Upper lobe of left lung (tissue), 6 donors: ENCODE results near the gene FOXJ1. TPM values are rescaled to one million over a fixed set of nuclear protein-coding genes. Genes with fewer than 3 reads are reported as not detected.

Experiments
- ATAC-seq, 2 donors: fragments of 200-7000 bp; cut with Tn5 transposase; one replicate each; pipeline ENCODE4 v1.9.1; 2022; ENCODE audit warnings: mild to moderate bottlenecking in 2 of 2, moderate library complexity in 2 of 2; ENCODE audit not compliant: low FRiP score in 2 of 2
- DNase-seq, 2 donors: peaks; one replicate each; pipeline ENCODE4 v3.0.0-alpha.2; 2019 to 2020
- H3K27ac ChIP-seq, 4 donors: fragments of 200-600 bp; sonication (generic); one replicate each; pipeline ENCODE4 v1.5.1; 2016 to 2019
- H3K27me3 ChIP-seq, 4 donors: fragments of 200-600 bp; sonication (generic); one replicate each; pipeline ENCODE4 v1.5.1; 2017 to 2019
- H3K36me3 ChIP-seq, 4 donors: fragments of 200-600 bp; sonication (generic); one replicate each; pipeline ENCODE4 v1.5.1; 2016 to 2019
- H3K4me1 ChIP-seq, 4 donors: fragments of 200-600 bp; sonication (generic); one replicate each; pipeline ENCODE4 v1.5.1; 2018 to 2019
- H3K4me3 ChIP-seq, 4 donors: fragments of 200-600 bp; sonication (generic); one replicate each; pipeline ENCODE4 v1.5.1; 2017 to 2019; ENCODE audit warnings: mild to moderate bottlenecking in 2 of 4, moderate library complexity in 1 of 4
- H3K9me3 ChIP-seq, 4 donors: fragments of 200-600 bp; sonication (generic); one replicate each; pipeline ENCODE4 v1.5.1; 2018 to 2019
- EP300 ChIP-seq, 4 donors: sonication (generic); formaldehyde crosslinking; IDR thresholded peaks; one replicate each; pipeline ENCODE4 v1.5.1; 2017; ENCODE audit warnings: antibody characterized with exemption in 4 of 4, control low read depth in 2 of 4
- POLR2A ChIP-seq, 4 donors: fragments of 450-650 bp; IDR thresholded peaks; one replicate each; pipeline ENCODE4 v1.5.1; 2016 to 2017; ENCODE audit warnings: antibody characterized with exemption in 4 of 4, mild to moderate bottlenecking in 2 of 4
- POLR2AphosphoS5 ChIP-seq, 2 donors: sonication (generic); formaldehyde crosslinking; IDR thresholded peaks; one replicate each; pipeline ENCODE4 v1.5.1; 2017; ENCODE audit warnings: antibody characterized with exemption in 2 of 2
- WGBS, 2 donors: methylation state at CpG; one replicate each; pipeline ENCODE4 v1.1.5; 2017 to 2018; 5-methylcytosine and 5-hydroxymethylcytosine counted together
- total RNA-seq, 6 donors: library from RNA; depleted of rRNA in 4 of 6; stranded (reverse); fragments of >200 nt in 4 of 6; gene quantifications; one replicate each; pipeline versions ENCODE4 v1.1.0 to v1.2.1, GENCODE V29; 2016 to 2021
- TF ChIP-seq, protein P1 (sequence below), 6 experiments: fragments of 450-650 bp in 4 of 6; fragments of 200-600 bp in 2 of 6; sonication (generic) in 2 of 6; IDR thresholded peaks; one replicate each; pipeline ENCODE4 v1.5.1; 2016 to 2019; ENCODE audit warnings: antibody characterized with exemption in 6 of 6
- donor health status: DM: no; HTN: no; CAD: no; lungs with moderate emphysema.
- donor health status: DM: no; HTN: yes; CAD: no; lungs with severe emphysema.

Gene FOXJ1
- total RNA-seq, 6 donors from 2014 or later: 3.3 to 86.6 (median 32.2) TPM

DNA sequence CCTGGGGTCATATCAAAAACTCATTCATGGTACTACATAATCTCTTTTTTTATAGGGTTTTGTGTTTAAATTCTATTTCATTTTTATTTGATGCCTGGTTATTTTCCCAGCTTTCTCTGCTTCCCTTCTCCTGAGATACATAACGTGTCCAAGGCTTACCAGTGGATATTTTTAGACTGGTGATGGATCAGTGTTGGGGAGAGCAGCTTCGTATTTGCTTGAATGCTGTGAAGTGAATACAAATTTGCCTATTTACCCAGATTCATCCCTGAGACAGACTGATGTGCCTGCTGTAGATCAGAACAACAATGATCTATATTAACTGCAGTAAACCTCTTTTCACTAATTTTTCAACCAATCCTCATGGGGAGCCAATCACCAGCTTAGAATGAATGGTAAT is 43.2 kb upstream of the FOXJ1 start:
- Histone ChIP-seq H3K4me1 (peaks cover 0 to 15% (median 7%) of the 10 kb centered on the region in 4 donors), H3K4me3 (no peak overlapping the region), H3K36me3 (no peaks in the 10 kb centered on the region), H3K9me3 (no peaks in the 10 kb centered on the region), H3K27ac (no peak overlapping the region), H3K27me3 (no peaks in the 10 kb centered on the region)
- TF ChIP-seq POLR2AphosphoS5 (IDR thresholded peaks at IDR 0.05) (no peak), POLR2A (IDR thresholded peaks at IDR 0.05) (no peak), EP300 (IDR thresholded peaks at IDR 0.05) (no peak)
- TF ChIP-seq, protein P1, sequence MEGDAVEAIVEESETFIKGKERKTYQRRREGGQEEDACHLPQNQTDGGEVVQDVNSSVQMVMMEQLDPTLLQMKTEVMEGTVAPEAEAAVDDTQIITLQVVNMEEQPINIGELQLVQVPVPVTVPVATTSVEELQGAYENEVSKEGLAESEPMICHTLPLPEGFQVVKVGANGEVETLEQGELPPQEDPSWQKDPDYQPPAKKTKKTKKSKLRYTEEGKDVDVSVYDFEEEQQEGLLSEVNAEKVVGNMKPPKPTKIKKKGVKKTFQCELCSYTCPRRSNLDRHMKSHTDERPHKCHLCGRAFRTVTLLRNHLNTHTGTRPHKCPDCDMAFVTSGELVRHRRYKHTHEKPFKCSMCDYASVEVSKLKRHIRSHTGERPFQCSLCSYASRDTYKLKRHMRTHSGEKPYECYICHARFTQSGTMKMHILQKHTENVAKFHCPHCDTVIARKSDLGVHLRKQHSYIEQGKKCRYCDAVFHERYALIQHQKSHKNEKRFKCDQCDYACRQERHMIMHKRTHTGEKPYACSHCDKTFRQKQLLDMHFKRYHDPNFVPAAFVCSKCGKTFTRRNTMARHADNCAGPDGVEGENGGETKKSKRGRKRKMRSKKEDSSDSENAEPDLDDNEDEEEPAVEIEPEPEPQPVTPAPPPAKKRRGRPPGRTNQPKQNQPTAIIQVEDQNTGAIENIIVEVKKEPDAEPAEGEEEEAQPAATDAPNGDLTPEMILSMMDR (IDR thresholded peaks at IDR 0.05): no peak
- WGBS, 2 donors: 80% methylated on average over 2 of the region's 2 CpGs
- DNase-seq (no peak), ATAC-seq (no peak)

GRCh38 chr17:76182016-76182764 is 41.1 kb upstream of the FOXJ1 start:
- Histone ChIP-seq H3K4me3 (no peak overlapping the region), H3K27ac (no peak overlapping the region), H3K9me3 (no peaks in the 10 kb centered on the region), H3K27me3 (no peaks in the 10 kb centered on the region), H3K36me3 (no peaks in the 10 kb centered on the region), H3K4me1 (peaks cover 0 to 15% (median 8%) of the 10 kb centered on the region in 4 donors)
- peak; percentile 18 to 45 for TF ChIP-seq POLR2AphosphoS5 (IDR thresholded peaks at IDR 0.05)
- no peak for TF ChIP-seq POLR2A (IDR thresholded peaks at IDR 0.05)
- TF ChIP-seq, protein P1 (IDR thresholded peaks at IDR 0.05): peak; percentile 89 to 93 (median 90)
- TF ChIP-seq EP300 (IDR thresholded peaks at IDR 0.05): no peak
- DNase-seq (peak in 1 of 2 donors; percentile 92), ATAC-seq (peak; percentile 90 to 95)
- WGBS, 2 donors: 14 to 20% methylated on average over 8 to 11 of the region's 11 CpGs

- 74 to 82% methylated on average over 6 of the region's 6 CpGs for WGBS, 2 donors
- Histone ChIP-seq H3K27me3 (no peaks in the 10 kb centered on the region), H3K4me3 (no peak overlapping the region), H3K27ac (peak overlapping the region in 3 of 4 donors; percentile 37 to 58 (median 57)), H3K4me1 (peaks cover 0 to 15% (median 8%) of the 10 kb centered on the region in 4 donors), H3K36me3 (no peaks in the 10 kb centered on the region), H3K9me3 (no peaks in the 10 kb centered on the region)
- TF ChIP-seq EP300 (IDR thresholded peaks at IDR 0.05): no peak
- TF ChIP-seq, protein P1 (IDR thresholded peaks at IDR 0.05): peak in 1 of 6 experiments; percentile 11
- no peak for TF ChIP-seq POLR2A (IDR thresholded peaks at IDR 0.05)
- no peak for ATAC-seq
- DNase-seq: no peak
These were observed 38.7 kb upstream of the FOXJ1 start for GRCh38 chr17:76179496-76180467.

DNA sequence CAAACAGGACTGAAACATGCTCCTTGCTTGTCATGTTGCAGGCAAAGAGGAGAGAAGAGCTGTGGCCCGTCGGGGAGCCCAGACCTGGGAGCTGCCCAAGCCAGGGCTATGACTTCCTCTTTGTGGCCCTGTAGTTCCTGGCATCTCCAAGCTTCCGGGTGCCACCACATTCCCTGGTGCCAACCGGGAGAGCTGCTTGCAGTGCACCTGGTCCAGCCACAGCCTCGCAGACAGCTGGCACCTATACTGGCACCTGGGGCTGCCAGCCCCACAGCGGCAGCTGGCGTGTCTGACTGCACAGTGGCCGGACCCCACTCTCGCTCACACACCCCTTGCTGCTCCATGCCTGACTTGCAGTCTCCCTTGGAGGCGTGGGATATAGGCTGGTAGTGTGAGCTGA is 37.1 kb upstream of the FOXJ1 start:
- ATAC-seq (no peak), DNase-seq (peak in 1 of 2 donors; percentile 59)
- peaks cover 0 to 15% (median 8%) of the 10 kb centered on the region in 4 donors for H3K4me1 ChIP-seq
- TF ChIP-seq, protein P1 (IDR thresholded peaks at IDR 0.05): no peak
- TF ChIP-seq POLR2A (IDR thresholded peaks at IDR 0.05) (no peak), POLR2AphosphoS5 (IDR thresholded peaks at IDR 0.05) (no peak), EP300 (IDR thresholded peaks at IDR 0.05) (no peak)
- H3K9me3 ChIP-seq: no peaks in the 10 kb centered on the region
- no peaks in the 10 kb centered on the region for H3K36me3 ChIP-seq
- WGBS, 2 donors: 63 to 83% methylated on average over 2 to 10 of the region's 10 CpGs
- no peaks in the 10 kb centered on the region for H3K27me3 ChIP-seq
- H3K27ac ChIP-seq: no peak overlapping the region
- no peak overlapping the region for H3K4me3 ChIP-seq
